NCI-H187 (cell line): ENCODE results near the gene TGIF2.

Experiments
- DNase-seq, 2 experiments: peaks; one replicate each; lab custom pipeline; 2025; lab: John Stamatoyannopoulos, UW

The TGIF2 gene

GRCh38 chr20:36573103-36573797 lies at the start of gene TGIF2:
TGIF2 (plus strand) TSS chr20:36573597; CDS start chr20:36578775, 5,178 bp downstream.
- DNase-seq: no peak

- DNase-seq: no peak
These were observed 47.6 kb upstream of the TGIF2 start for GRCh38 chr20:36525620-36526365.

GRCh38 chr20:36526521-36527011 lies 46.8 kb upstream of the TGIF2 start:
- no peak for DNase-seq

- DNase-seq: no peak
These were observed 45.9 kb upstream of the TGIF2 start for GRCh38 chr20:36527331-36528125.

DNA sequence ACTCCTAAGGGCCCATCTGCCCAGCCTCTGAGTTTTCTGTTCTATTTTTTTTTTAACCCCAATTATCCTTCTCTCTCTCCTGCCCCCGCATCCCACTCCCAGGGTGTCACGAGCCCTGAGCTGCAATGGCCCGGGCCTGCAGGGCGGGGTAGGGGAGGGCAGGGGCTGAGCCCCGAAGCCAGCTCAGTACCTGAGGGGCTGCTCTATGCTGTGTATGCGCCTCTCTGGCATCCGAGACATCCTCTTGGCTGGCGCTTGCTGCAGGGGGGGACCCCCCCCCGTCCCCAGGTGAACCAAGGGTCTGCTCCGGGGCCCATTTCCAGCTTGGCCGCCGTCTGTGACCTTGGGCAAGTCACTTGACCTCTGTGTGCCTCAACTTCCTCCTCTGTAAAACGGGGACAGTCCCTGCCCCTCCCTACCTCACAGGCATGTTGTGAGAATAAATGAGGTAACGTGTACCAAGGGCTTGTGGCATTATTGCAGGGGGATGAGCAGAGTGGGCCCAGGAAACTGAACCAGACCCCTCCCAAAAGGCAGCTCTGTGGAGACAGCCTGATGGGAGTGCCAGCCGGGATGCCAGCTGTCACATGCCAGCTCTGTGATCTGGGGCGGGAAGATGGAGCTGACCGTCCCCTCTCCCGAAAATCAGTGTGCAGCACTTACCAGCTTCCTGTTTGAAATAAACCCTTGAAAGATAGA lies 45.1 kb upstream of the TGIF2 start:
- DNase-seq: no peak

GRCh38 chr20:36528875-36529417 lies 44.5 kb upstream of the TGIF2 start:
- DNase-seq: no peak

- no peak for DNase-seq
These were observed 41.0 kb upstream of the TGIF2 start for GRCh38 chr20:36532388-36532787.

DNA sequence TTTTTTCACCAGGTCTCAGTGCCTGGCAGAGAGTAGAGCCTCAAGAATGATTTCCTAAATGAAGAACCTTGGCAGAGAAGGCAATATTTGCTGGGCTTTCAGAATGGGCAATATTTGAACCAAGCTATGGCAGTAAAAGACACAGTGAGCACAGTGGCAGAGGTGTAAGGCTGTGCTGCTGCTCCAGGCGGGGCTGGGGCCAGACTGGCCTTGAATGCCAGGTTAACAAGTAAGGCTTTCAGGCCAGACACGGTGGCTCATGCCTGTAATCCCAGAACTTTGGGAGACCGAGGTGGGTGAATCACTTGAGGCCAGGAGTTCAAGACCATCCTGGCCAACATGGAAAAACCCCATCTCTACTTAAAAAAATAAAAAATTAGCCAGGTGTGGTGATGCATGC lies 40.6 kb upstream of the TGIF2 start:
- DNase-seq: no peak

GRCh38 chr20:36538026-36538722 lies 35.2 kb upstream of the TGIF2 start:
- no peak for DNase-seq

GRCh38 chr20:36540551-36541211 lies 32.7 kb upstream of the TGIF2 start:
- no peak for DNase-seq

DNA sequence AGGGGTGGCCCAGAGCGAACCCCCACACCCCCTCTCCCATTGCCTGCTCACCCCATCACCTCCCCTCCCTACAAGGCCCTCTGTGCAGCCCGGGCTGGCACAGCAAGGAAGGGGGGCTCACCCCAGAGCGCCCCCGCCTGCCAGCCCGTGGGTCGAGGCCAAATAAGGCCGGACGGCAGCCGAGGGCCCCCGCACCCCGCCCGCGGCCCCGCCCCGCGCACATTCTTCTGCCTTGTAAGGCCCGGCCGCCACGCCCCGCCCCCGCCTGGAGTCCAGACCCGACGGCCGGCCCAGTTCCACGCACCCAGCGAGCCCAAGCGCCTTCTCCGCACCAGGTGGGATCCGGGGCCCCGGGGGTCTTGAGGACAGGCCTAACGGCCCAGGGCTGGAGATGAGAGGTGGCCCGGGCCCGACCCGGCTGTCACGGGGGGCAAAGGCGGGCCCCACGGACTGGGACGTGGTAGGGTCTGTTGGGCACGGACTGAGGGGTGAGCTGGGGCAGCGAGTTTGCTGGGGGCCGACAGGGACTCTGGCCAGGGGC lies 32.1 kb upstream of the TGIF2 start, which contains the start of gene MYL9:
Gene MYL9 (plus strand): TSS at position 293 of the 541 bp plus-strand sequence. CDS start 3,366 bp downstream, outside the sequence.
- no peak for DNase-seq

DNA sequence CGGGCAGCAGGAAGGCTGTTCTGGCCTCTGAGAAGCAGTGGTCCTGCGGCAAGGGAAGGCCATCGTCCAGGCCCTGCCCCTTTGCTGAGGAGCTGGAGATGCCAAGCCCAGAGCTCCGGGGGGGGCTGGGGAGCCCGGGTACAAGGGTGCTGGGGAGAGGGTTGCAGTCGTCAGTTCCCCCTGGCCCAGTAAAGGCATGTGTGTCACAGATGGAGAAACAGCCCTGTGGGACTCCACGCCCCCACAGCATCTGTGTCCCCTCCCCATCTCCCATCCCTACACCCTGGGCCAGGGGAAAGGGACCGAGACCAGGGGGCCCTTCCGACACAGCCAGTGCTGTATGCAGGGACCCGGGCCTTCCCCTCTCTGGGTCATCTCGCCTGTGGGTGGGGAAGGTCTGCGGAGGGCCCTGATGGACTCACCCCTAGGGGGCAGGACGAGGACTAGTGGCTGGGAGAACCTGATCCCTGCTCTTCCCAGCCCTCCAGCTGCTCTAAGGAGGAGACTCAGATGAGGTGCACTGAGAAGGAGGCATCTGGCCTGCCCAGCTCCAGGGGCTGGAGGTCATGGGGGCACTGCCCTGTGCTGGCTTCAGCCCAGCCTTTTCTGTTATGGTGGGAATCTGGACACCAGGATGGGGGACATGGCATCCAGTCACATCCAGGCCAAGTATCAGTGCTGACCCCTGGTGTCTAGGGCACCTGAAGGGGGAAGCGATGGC lies 31.5 kb upstream of the TGIF2 start:
- DNase-seq: no peak

DNA sequence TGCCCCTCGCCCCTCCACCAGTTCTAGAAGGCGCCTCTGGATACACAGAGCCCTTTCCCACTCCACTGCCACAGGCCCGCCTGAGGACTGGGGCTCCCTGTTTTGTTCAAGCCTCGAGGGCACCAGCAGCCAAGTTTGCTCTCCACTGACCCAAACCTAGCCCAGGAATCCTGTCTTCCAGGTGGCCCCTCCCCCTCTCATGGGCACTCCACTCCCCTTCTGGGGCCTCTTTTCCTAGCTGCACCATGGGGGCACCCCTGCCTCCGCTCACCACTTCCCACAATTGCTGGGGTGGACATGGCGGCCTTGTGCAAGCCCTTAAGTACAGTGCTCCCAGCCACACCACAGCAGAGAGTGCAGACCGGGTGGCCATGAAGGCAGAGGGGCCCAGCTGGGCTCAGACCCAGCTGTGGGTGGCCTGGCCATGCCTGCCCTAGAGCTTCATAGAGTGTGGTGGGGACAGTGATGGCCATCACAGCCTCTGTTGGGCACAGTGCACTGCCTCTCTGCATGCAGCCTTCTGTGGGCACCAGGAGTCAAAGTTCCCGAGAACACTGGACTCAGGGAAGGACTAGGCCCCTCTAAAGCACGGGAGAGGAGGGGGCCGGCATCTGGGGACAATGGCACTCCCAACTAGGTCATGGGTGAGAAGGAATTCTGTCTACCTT lies 30.7 kb upstream of the TGIF2 start:
- no peak for DNase-seq

DNA sequence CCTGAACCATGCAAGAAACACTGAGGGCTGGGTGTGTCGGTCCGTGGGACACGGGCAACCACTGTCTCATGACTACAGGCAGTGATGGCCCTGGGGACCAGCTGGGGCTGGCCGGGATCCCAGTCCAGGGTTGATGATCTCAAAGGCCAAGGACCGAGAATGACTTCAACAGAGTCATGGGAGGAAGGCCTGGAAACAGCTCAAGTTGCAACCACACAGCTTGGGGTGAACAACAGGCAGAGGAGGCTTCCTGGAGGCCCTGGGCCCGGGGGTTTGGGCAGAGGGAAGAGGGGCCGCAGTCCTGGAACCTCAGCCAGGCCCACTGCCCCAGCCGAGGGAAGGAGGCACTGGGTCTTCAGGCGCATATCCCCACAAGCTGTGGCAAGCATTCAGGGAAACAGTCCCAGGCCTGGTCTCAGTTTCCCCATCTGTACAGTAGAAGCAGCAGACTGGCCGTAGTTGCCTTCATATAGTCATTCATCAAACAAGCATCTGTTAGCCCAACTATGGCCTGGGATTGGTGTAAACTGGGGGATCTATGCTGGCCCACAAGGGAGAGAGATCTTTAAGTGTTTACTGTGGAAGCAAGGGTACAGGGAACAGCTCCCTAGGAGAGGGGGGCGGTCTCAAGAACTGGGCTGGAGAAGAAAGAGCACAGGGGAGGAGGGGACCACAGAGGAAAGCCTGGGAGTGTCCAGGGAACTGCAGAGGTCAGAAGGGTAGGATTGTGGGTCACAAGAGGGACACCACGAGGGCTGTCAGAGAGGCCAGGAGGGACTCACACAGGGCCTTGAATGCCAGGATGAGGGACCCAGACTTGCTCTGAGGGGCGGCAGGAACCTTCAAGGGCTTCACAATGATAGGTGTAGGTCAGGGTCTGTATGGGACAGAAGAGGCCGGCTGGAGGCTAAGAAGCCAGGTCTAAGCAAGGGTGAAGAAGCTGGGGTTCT lies 29.9 kb upstream of the TGIF2 start:
- no peak for DNase-seq

DNA sequence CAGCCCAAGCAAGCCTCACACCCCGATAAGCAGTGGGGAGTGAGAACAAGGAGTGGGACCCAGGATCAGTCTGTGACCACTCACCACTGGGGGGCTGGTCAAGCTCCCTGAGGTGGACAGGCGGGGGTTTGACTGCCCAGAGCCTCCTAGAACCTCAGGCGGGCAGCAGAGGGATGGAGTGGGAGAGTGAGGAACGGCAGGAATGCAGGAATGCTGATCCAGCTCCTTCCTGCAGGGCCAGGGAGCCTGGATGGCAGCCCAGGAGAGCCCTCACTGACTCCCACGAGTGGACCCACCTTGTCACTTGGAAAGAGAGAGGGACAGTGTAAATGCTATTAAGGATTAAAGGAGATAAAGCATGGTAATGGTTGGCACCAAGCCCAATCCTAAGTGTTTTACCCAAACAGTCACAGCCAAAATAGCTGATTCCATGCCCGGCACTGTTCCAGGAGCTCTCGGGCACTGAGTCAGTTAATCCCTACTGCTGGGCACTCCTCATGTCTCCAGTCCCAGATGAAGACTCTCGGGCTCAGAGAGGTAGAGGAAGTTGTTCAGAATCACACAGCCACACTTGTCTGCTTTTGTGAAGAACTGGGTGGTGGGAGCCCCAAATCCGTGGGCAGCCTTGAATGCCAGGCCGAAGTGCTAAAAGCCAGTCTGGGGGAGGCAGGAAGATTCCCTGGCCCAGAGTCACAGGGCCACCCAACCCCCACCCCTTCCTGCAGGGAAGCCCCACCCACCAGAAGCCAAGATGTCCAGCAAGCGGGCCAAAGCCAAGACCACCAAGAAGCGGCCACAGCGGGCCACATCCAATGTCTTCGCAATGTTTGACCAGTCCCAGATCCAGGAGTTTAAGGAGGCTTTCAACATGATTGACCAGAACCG lies 29.0 kb upstream of the TGIF2 start:
- DNase-seq: no peak

- DNase-seq: no peak
These were observed 27.2 kb upstream of the TGIF2 start for GRCh38 chr20:36546111-36546736.
